Measurements from ENCODE around the gene HDAC9. TPM values are rescaled to one million over a fixed set of nuclear protein-coding genes. Genes with fewer than 3 reads are reported as not detected.

Gene HDAC9
- not detected in 2 replicates for total RNA-seq

GRCh38 chr7:18495412-18496340, at the start of gene HDAC9:
Gene HDAC9, plus strand, starts transcription at chr7:18495749. Its CDS starts 554 bp downstream, at chr7:18496303.

Small RNA genes within 50 kb of the gene (small RNA-seq; reads per million reads assigned to genes)
- gene RN7SKP266, result not detected

Data from placental epithelial cell (primary cell).